Stromal cell of bone marrow (primary cell): Measurements from ENCODE around the gene LDAF1.
"Not testable (repeated sequence)": the region's sequence is repeated elsewhere in the genome, so short reads cannot be mapped to it uniquely, and the experiment has no call there.

Experiments used
- DNase-seq: peaks from one replicate; pipeline ENCODE4 v3.0.0-alpha.2; 2012; ENCODE audit warnings: low read depth

The LDAF1 gene

DNA sequence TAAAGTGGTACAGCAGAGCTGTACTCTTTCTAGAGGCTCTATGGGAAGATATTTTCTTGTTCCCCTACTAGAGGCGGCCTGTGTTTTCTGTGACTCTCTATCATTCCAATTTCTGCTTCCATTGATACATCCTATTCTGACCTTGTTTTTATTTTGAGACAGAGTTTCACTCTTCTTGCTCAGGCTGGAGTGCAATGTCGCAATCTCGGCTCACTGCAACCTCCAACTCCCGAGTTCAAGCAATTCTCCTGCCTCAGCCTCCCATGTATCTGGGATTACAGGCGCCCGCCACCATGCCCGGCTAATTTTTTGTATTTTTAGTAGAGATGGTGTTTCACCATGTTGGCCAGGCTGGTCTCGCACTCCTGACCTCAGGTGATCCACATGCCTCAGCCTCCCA, 36.9 kb downstream of the LDAF1 start:
- not testable (repeated sequence) for DNase-seq

DNA sequence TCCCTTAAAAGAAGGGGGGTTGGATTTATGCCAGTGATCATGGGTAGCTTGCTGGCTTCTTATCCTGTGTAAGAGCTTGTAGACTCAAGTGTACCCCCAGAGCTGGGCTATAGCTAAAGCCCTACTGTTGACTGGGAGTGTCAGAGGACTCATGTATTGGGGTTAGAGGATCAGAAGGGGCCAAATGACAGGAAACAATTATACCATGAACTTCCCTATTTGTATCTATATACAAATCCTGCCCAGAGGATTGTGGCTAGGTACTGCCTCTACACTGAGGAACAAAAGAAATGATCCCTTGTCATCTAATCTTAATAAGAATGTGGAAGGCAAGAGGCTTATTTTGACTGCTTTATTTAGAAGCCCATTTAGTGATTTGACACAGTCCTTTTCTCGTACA, 38.6 kb downstream of the LDAF1 start:
- DNase-seq: no peak

DNA sequence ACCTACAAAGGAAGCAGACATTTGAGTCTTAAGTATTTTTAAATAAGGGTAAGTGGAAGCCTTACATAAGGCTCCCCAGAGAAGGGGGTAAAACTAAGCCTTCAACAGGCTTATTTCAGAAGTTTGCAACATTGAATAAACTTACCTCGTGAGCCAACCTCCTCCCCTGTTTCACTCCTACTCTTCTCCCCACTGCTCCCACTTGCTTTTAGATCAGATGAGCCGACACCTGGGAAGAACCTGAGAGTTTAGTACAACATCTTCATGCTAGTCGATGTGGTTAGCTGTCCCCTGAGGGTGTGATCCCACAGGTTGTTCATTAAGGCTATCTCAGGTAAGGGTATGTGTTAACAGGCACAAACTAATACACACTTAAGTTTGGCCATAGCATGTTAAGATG, 39.1 kb downstream of the LDAF1 start:
- DNase-seq: no peak

DNA sequence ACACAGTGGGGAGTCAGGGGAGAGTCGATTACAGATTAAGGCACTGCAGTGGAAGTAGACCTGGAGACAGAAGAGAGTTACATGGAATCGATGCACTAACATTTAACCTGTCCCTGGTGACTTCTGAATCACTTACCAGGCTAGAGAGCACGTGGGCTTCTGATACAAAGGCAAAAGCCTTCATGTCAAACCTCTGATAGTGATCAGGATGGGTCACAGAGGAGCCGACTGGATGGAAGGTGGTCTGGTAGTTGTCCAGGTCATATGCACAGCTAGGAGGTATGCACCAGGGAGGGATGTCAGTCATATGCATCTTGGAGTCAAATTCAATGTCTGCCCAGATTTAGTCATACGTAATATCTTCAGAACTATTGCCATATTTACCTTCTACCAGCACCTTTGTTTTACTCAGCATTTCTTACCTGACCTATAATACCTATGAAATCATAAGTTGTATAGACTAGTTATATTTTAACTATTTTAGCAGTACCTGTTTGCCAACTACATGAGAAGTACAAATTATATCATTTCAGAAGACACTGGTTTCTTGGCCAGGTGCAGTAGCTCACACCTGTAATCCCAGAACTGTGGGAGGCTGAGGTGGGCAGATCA, 41.2 kb downstream of the LDAF1 start:
- no peak for DNase-seq

DNA sequence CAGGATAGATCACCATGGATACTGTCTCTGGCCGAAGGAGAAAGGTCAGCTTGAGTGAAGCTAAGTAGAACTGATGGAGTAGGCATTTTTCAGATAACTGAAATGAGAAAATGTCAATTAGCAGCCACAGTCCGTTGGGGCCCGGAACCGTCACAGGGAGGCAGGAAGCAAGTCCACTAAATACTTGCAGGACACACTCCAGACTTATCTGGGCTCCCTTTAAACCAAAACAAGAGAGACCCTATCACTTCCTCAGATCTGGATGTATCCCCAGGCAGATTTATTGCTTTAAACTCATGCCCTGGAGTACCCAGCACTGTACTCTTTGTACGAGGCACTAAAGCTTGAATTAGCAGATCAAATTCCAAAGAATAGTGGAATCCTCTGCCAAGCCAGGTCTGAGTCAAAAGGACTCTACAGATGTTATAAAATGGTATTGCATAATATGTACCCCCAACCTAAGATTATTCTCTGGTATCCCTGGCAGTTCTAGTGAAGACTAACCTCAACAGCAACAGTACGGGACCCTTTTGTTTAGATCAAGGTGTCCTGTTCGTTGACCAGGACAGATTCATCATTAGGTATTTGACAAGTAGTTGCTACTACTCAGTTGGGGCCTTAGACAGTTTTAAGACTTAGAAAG, 44.8 kb downstream of the LDAF1 start:
- no peak for DNase-seq

DNA sequence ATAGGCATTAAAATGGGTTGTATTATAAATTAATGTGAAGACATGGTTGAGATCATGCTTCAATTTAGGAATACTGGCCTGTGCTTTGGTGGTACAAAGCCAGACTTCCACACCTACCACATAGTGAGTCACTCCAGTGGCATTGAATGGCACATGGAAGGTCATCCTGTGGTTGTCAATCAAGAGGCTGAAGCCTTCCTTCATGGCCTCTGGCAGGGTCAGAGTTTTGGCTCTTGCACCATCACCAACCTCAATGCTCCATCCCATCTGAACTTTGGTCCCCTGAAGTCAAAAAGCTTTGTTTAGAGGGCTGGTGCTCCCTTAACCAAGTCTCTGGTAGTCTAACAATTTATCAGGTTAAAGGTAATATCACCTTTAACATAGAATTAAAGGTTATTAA, 46.8 kb downstream of the LDAF1 start:
- DNase-seq: no peak

DNA sequence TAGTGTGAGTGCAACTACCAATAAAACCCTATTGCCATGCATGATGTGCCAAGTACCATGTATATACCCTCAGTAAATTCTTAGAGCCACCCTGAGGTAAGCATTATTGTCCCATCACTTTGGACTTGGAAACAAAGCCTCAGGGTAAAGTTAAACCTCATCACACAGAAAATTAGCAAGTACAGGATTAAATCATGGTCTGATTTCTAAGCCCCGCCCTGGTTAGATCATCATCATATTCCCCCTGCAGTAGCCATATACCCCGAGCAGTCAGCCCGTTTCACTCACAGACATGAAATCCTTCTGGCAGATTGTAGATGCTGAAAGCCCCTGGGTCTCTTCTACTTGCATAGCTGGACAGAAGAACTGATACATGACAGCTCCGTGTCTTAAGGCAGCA, 48.1 kb downstream of the LDAF1 start:
- DNase-seq: no peak

DNA sequence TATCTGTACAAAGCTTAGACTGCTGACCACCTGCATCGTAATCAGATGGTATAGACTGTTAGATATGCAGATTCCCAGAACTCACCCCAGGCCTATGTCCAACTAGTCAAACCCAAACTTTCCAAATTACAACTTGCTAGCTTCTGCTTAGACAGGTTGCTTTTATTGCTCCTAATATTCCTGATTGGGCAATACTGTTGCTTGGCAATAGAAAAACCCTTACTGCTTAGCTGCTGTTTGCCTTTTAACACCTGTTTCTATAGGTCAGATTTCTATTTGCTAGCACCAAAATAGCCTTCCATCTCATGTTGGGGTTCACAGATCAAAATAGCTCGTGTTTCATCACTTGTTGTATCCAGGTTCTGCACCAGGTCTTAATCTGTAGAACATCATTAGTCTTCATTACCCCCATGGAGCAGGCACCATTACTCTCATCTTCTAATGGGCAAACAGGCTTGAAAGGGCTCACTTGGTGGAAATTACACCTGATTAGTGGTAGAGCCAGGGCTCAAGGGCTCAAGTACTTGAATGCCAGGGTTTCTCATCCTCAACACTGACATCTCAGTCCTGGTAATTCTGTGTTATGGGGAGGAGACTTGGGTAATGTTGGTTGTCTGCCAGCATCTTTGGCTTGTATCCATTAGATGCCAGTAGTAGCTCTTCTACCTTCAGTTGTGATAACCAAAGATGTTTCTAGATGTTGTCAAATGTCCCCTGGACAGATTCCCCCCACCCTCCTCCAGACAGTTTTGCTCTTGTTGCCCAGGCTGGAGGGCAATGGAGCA, 50.2 kb downstream of the LDAF1 start:
- DNase-seq: no peak

DNA sequence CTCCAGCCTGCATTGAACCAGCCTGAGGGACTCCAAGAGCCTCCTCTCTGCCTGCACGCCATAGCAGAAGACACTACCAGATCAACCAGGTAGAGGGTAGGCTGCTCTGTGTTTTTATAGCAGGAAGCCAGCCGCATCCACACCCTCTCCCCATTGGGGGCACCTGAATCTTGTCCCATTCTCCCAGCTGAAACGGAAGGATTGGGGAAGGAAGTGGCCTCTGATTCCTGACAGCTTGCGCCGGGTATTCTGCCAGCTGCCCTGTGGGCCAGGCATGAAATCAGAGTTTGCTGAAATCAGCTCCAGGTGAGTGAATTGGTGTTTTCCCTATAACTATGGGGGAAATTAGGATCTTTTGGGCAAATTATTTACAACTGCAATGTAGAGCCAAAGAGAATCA, 53.0 kb downstream of the LDAF1 start, which contains the start of gene ZP2:
Gene ZP2, minus strand, starts transcription at position 89 of the 400 bp plus-strand sequence. Its CDS starts 27 bp downstream, at position 62.
- DNase-seq: no peak

DNA sequence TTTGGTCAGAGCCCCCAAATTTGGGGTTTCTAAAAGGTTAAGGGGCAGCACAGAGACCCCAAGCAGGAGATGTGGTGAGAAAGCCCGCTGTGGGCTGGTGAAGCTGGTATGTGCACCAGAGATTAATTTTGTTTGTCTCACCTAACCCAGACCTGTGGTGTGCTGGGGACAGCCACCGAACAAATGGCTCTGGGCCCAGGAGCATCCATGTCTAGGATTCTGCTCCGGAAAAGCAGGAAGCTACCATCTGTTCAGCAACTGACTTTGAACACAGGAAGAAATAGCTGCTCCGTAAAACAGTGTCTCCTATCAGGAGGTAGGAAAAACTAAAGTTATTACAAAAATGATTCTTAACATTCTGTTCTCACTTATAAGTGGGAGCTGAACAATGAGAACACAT, 55.6 kb downstream of the LDAF1 start:
- DNase-seq: no peak

DNA sequence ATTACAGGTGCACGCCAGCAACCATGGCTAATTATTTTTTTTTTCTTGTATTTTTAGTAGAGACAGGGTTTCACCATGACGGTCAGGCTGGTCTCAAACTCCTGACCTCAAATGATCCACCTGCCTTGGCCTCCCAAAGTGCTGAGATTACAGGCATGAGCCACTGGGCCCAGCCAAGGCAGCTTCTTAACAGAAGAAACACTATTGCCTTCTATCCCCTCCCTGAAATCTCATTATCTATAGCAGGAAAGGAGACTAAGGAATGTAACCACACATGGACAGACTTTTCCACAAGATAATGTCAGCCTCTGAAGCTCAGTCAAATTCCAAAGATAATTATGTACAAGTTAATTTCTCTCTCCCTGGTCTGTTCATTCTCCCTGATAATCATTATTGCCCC, 58.6 kb downstream of the LDAF1 start:
- no peak for DNase-seq

DNA sequence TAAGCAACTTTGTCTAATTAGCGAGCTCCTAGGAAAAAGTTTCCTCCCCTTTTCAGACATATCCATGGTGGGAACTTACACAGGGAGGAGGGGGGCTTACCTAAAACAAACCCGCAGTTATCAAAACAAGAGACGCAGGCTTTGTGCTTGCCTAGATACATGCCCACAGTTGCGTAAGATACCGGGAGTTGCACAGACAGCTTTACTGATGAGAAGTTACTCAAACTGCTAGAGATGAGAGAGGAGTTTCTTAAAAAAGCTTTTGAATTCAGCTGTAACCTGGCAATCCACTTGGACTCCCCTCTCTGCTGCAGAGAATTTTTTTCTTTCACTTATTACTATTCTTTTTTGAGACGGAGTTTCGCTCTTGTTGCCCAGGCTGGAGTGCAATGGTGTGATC, 59.7 kb downstream of the LDAF1 start:
- DNase-seq: no peak

DNA sequence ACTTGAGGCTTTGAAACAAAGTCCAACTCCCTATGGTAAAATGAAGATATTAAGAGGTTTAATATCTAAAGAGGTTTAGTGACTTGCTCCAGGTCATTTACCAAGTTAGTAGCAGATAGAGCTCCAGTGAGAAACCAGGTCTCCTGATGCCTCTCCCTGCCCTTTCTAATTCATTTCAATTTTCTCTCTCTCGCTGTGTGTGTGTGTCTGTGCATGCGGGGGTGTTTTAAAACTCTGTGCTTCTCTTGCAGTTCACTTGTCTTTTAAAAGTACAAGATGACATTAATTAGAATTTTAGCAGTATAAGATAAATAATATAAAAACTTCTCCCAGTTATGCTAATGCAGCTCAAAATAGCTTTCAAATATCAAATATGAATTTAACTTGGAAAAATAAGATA, 61.1 kb downstream of the LDAF1 start:
- DNase-seq: no peak

DNA sequence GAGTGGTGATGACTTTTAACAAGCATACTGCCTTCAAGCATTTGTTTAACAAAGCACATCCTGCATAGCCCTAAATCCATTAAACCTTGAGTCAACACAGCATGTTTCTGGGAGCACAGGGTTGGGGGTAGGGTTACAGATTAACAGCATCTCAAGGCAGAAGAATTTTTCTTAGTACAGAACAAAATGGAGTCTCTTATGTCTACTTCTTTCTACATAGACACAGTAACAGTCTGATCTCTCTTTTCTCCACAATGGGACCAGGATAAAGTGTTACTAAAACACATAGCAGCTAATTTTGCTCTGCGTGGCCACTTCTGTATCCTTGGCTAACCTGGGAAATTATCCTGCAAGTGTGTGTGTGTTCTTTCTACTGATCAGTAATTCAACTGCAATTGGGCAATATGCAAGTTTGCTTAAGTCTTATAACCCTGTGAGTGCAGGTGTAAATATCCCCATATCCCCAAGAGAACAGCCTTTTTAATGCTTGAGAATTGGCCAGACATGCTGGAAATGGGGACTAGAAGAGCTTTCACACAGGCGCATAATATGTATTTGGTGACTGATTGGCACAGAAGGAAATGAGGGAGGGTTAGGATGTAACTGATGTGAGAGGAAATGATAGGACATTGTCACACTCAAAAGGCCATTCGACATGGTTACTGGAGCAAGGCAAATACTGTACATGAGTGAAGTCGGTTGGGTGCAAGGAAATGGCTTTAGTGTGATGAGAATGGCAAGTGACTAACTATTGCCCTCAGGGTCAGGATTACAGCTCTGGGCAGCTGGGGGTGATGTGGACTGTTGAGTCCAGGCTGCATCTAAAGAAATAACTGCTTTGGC, 64.2 kb downstream of the LDAF1 start:
- no peak for DNase-seq

DNA sequence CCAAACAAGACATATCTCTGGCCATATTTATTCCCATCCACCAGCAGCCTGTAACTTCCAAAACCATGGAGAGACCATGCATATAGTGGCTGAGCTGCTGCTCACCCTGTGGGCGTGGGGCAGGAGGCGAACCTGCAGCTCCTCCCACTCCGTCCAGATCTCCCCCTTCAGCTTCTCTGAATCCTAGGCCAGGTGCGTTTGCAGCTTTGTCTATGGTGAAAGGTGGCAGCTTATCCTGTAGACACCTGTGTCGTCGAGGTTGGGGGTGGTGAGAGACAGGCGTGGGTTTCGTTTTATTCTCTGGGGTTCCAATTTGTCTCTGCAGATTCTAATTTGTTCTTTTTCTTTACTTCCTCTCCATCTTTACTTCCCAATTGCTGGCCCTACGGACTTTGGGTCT, 65.3 kb downstream of the LDAF1 start:
- no peak for DNase-seq

DNA sequence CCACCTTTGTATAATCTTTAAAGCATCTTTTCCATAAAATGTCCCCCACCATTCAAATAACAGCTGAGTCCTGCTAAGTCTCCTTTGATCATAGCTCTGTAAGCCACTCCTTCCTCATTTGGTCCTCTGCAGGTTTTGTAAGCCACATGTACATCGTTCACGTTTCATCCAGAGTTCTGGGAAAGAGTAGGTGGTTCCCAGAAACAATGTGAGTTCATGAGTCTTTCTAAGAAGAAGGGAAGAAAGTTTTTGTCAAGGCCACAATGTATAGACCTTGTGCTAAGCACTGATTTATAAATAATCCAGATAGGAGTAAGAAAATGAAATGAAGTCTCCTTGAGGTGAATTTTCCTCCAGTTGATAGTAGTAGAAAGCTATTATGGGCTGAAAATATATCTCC, 66.3 kb downstream of the LDAF1 start:
- DNase-seq: no peak

DNA sequence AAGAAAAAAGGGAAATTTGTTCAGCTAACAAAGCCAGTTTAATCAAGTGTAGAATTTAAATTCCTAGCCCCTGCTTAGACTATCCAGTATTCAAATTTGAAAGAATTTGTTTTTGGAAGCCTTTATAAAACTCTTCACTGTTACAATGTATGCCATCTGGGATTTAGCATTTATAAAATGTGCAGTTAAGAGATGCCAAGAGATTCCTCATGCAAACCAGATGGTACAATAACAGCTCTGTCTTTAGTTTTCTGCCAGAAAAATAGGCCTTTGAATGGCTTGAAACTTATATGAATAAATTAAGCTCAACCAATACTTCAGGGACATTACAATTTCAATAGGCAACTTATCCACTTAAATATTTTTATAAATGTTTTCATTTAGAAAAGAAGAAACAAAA, 68.3 kb downstream of the LDAF1 start:
- DNase-seq: no peak

DNA sequence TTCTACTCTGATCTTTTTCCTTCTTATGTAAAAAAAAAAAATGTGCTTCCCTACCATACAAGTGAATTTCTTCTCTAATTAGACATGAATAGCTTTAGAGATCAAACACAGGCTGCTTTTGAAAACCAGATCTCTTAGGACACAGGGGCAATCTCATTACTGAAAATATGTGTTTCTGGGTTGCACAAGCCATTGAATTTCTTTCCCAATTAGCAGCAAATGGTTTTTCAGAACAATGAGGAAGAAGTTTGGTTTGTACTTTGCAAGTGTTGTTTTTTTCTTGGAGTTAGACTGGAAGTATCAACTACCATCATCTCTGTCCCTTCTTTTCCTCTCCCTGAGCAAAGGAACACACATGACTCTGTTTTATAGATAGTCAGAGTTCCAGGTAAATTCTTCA, 69.4 kb downstream of the LDAF1 start:
- DNase-seq: no peak

DNA sequence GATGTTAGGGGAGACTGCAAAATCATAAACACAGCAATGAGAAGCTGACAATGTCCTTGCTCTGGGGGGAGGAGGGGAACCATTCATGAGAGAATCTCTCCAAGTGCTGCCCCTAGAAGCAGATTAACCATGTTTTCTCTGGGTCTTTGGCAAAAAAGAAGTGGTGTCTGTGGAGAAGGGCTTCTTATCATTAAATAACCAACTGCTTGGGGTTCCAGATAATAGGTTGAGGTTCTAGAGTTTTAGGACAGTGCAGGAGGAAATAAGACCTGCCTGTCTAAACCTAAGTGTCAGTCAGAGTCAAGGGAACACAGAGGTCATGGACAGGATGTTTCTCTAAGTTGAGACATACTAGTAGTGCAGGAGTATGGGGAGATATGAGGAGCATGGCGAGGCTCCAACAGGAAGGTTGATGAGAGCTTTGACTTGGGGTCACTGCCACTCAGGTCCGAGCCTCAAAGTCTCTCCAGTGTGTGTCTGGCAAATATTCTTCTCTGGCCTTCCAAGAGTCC, 69.9 kb downstream of the LDAF1 start:
- DNase-seq: no peak
